Liver (tissue), 9 donors: ENCODE results near the gene MAPK1IP1L. TPM values are rescaled to one million over a fixed set of nuclear protein-coding genes. Genes with fewer than 3 reads are reported as not detected.

ENCODE experiments used
- DNase-seq: peaks from one replicate; pipeline ENCODE4 v3.0.0-alpha.2; 2017; ENCODE audit warnings: low spot score
- H3K27ac ChIP-seq, 2 donors: one replicate each; pipeline ENCODE4 v1.7.0; 2013; ENCODE audit warnings: inconsistent platforms in 2 of 2, low read length in 2 of 2, control low read depth in 1 of 2, low read depth in 1 of 2, mild to moderate bottlenecking in 1 of 2
- H3K27me3 ChIP-seq, 4 donors: one replicate each; pipeline versions ENCODE4 v1.6.1 to v1.7.0; 2013; ENCODE audit warnings: low read length in 3 of 4, inconsistent platforms in 1 of 4, mild to moderate bottlenecking in 1 of 4, moderate library complexity in 1 of 4; ENCODE audit not compliant: control insufficient read depth in 4 of 4, insufficient read depth in 4 of 4
- H3K36me3 ChIP-seq, 4 donors: one replicate each; pipeline versions ENCODE4 v1.6.1 to v1.7.0; 2013; ENCODE audit warnings: low read length in 3 of 4, mild to moderate bottlenecking in 3 of 4, low read depth in 1 of 4, moderate library complexity in 1 of 4; ENCODE audit not compliant: control insufficient read depth in 4 of 4, insufficient read depth in 3 of 4
- H3K4me1 ChIP-seq, 4 donors: one replicate each; pipeline versions ENCODE4 v1.6.1 to v1.7.0; 2013; ENCODE audit warnings: low read length in 3 of 4, mild to moderate bottlenecking in 3 of 4, moderate library complexity in 1 of 4; ENCODE audit not compliant: control insufficient read depth in 4 of 4, insufficient read depth in 4 of 4
- H3K4me3 ChIP-seq, 3 donors: one replicate each; pipeline versions ENCODE4 v1.6.1 to v1.7.0; 2013; ENCODE audit warnings: low read length in 3 of 3, control low read depth in 1 of 3, low read depth in 1 of 3, mild to moderate bottlenecking in 1 of 3
- H3K9ac ChIP-seq, 2 donors: one replicate each; pipeline ENCODE4 v1.7.0; 2013; ENCODE audit warnings: low read length in 2 of 2, mild to moderate bottlenecking in 2 of 2, moderate library complexity in 2 of 2, control low read depth in 1 of 2, low read depth in 1 of 2
- H3K9me3 ChIP-seq, 4 donors: one replicate each; pipeline versions ENCODE4 v1.6.1 to v1.7.0; 2013; ENCODE audit warnings: low read length in 3 of 4; ENCODE audit not compliant: control insufficient read depth in 4 of 4
- EGR1 ChIP-seq, 2 donors: IDR thresholded peaks; 2 replicates each; pipeline ENCODE4 v1.6.1; 2016 to 2018; ENCODE audit warnings: antibody characterized with exemption in 2 of 2, low read depth in 2 of 2
- FOXA1 ChIP-seq: IDR thresholded peaks from 2 replicates; pipeline ENCODE4 v1.6.1; 2016; ENCODE audit warnings: antibody characterized with exemption
- FOXA2 ChIP-seq: IDR thresholded peaks from 2 replicates; pipeline ENCODE4 v1.6.1; 2016; ENCODE audit warnings: antibody characterized with exemption
- GABPA ChIP-seq, 2 donors: IDR thresholded peaks in 1 of 2; conservative IDR thresholded peaks in 1 of 2; 2 replicates each; pipeline ENCODE4 v1.6.1; 2016; ENCODE audit warnings: antibody characterized with exemption in 2 of 2, mild to moderate bottlenecking in 1 of 2, moderate library complexity in 1 of 2
- HNF4A ChIP-seq, 2 donors: conservative IDR thresholded peaks; 2 replicates each; pipeline ENCODE4 v1.6.1; 2016; ENCODE audit warnings: antibody characterized with exemption in 2 of 2, mild to moderate bottlenecking in 2 of 2
- HNF4G ChIP-seq: IDR thresholded peaks from 2 replicates; pipeline ENCODE4 v1.6.1; 2016; ENCODE audit warnings: antibody characterized with exemption
- JUND ChIP-seq, 2 donors: IDR thresholded peaks; 2 replicates each; pipeline ENCODE4 v1.6.1; 2016; ENCODE audit warnings: antibody characterized with exemption in 2 of 2
- NR2F2 ChIP-seq: IDR thresholded peaks from 2 replicates; pipeline ENCODE4 v1.6.1; 2016; ENCODE audit warnings: antibody characterized with exemption
- RAD21 ChIP-seq, 2 donors: IDR thresholded peaks; 2 replicates each; pipeline ENCODE4 v1.6.1; 2016; ENCODE audit warnings: antibody characterized with exemption in 2 of 2, mild to moderate bottlenecking in 2 of 2
- RXRA ChIP-seq, 2 donors: IDR thresholded peaks; 2 replicates each; pipeline ENCODE4 v1.6.1; 2017 to 2018; ENCODE audit warnings: antibody characterized with exemption in 2 of 2, mild to moderate bottlenecking in 1 of 2
- SP1 ChIP-seq: IDR thresholded peaks from 2 replicates; pipeline ENCODE4 v1.6.1; 2018; ENCODE audit warnings: antibody characterized with exemption, mild to moderate bottlenecking
- TAF1 ChIP-seq: conservative IDR thresholded peaks from 2 replicates; pipeline ENCODE4 v1.6.1; 2016; ENCODE audit warnings: antibody characterized with exemption, mild to moderate bottlenecking
- YY1 ChIP-seq: IDR thresholded peaks from 2 replicates; pipeline ENCODE4 v1.6.1; 2016; ENCODE audit warnings: antibody characterized with exemption, mild to moderate bottlenecking
- WGBS: extraction: QIAGEN DNeasy Blood & Tissue Kit; methylation state at CpG from one replicate; pipeline ENCODE4 v1.1.7; 2013; 5-methylcytosine and 5-hydroxymethylcytosine counted together
- polyA plus RNA-seq, 2 donors: library from polyadenylated mRNA; stranded (reverse) in 1 of 2; unstranded in 1 of 2; fragments of 200-250 nt in 1 of 2; fragments of >200 nt in 1 of 2; fragmentation: Nextera tagmentation in 1 of 2; extraction: Ambion mirVana in 1 of 2; gene quantifications; one replicate each; pipeline versions ENCODE4 v1.2.1 to v1.2.3, GENCODE V29; 2013 to 2015
- total RNA-seq, 2 donors: library from RNA; depleted of rRNA; stranded (reverse); fragments of >200 nt; gene quantifications; one replicate each; pipeline ENCODE4 v1.2.3, GENCODE V29; 2014
- TF ChIP-seq, protein P1 (sequence below): IDR thresholded peaks from 2 replicates; pipeline ENCODE4 v1.6.1; 2016; ENCODE audit warnings: antibody characterized with exemption
- TF ChIP-seq, protein P2 (sequence below): IDR thresholded peaks from 2 replicates; pipeline ENCODE4 v1.6.1; 2016; ENCODE audit warnings: antibody characterized with exemption
- TF ChIP-seq, protein P3 (sequence below): IDR thresholded peaks from 2 replicates; pipeline ENCODE4 v1.6.1; 2016; ENCODE audit warnings: antibody characterized with exemption, mild to moderate bottlenecking
- TF ChIP-seq, protein P4 (sequence below): fragments of 150-350 bp; IDR thresholded peaks from 2 replicates; pipeline ENCODE4 v1.5.1; 2017; ENCODE audit warnings: improper control_type of control experiment, low read depth, low read length; ENCODE audit not compliant: missing input control
- TF ChIP-seq, protein P5 (sequence below): IDR thresholded peaks from 2 replicates; pipeline ENCODE4 v1.6.1; 2016; ENCODE audit warnings: antibody characterized with exemption
- donor health status: healthy.
- donor health status: healthy.
- donor health status: healthy.
- donor health status: healthy.
- donor health status: healthy.

Gene MAPK1IP1L
- total and polyA plus RNA-seq, 4 donors, result 11.8 to 25.2 (median 17.7) TPM

DNA sequence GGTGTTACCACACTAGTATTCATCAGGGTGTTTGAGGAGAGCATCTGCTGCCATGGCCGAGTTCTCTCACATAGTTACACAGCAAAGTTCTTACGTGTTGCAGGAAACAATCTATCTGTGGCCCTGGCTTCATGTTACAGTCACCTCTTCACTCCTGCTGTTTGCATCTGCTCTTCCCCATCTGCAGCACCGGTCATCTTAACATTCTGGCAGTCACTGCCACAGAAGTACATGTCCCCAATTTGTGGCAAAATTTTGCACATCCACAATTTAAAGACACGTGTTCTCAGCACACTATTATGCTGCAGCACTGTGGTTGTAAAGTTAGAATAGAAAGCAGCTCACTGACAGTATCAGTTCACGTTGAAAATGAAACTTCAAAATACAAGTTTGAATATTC lies 23.2 kb downstream of the MAPK1IP1L start:
- DNase-seq, result no peak
- Histone ChIP-seq H3K9ac (no peak overlapping the region), H3K4me1 (no peaks in the 10 kb centered on the region), H3K4me3 (no peak overlapping the region), H3K36me3 (no peaks in the 10 kb centered on the region), H3K27ac (no peak overlapping the region), H3K9me3 (no peaks in the 10 kb centered on the region), H3K27me3 (no peaks in the 10 kb centered on the region)
- 32% methylated on average over 5 of the region's 5 CpGs for WGBS
- TF ChIP-seq GABPA (IDR thresholded peaks at IDR 0.05 in 1 of 2, conservative IDR thresholded peaks at IDR 0.05 in 1 of 2) (no peak), FOXA1 (no peak), TAF1 (no peak), FOXA2 (no peak), NR2F2 (no peak), YY1 (no peak), EGR1 (IDR thresholded peaks at IDR 0.05; ENCODE audit: low read depth in 2 of 2) (no peak), RXRA (IDR thresholded peaks at IDR 0.05) (no peak), SP1 (no peak), RAD21 (IDR thresholded peaks at IDR 0.05) (no peak), HNF4A (conservative IDR thresholded peaks at IDR 0.05) (no peak), HNF4G (no peak), JUND (IDR thresholded peaks at IDR 0.05) (no peak)
- TF ChIP-seq, protein P1, sequence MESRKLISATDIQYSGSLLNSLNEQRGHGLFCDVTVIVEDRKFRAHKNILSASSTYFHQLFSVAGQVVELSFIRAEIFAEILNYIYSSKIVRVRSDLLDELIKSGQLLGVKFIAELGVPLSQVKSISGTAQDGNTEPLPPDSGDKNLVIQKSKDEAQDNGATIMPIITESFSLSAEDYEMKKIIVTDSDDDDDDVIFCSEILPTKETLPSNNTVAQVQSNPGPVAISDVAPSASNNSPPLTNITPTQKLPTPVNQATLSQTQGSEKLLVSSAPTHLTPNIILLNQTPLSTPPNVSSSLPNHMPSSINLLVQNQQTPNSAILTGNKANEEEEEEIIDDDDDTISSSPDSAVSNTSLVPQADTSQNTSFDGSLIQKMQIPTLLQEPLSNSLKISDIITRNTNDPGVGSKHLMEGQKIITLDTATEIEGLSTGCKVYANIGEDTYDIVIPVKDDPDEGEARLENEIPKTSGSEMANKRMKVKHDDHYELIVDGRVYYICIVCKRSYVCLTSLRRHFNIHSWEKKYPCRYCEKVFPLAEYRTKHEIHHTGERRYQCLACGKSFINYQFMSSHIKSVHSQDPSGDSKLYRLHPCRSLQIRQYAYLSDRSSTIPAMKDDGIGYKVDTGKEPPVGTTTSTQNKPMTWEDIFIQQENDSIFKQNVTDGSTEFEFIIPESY, result no peak
- TF ChIP-seq, protein P2, sequence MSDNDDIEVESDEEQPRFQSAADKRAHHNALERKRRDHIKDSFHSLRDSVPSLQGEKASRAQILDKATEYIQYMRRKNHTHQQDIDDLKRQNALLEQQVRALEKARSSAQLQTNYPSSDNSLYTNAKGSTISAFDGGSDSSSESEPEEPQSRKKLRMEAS, result no peak
- TF ChIP-seq, protein P3, sequence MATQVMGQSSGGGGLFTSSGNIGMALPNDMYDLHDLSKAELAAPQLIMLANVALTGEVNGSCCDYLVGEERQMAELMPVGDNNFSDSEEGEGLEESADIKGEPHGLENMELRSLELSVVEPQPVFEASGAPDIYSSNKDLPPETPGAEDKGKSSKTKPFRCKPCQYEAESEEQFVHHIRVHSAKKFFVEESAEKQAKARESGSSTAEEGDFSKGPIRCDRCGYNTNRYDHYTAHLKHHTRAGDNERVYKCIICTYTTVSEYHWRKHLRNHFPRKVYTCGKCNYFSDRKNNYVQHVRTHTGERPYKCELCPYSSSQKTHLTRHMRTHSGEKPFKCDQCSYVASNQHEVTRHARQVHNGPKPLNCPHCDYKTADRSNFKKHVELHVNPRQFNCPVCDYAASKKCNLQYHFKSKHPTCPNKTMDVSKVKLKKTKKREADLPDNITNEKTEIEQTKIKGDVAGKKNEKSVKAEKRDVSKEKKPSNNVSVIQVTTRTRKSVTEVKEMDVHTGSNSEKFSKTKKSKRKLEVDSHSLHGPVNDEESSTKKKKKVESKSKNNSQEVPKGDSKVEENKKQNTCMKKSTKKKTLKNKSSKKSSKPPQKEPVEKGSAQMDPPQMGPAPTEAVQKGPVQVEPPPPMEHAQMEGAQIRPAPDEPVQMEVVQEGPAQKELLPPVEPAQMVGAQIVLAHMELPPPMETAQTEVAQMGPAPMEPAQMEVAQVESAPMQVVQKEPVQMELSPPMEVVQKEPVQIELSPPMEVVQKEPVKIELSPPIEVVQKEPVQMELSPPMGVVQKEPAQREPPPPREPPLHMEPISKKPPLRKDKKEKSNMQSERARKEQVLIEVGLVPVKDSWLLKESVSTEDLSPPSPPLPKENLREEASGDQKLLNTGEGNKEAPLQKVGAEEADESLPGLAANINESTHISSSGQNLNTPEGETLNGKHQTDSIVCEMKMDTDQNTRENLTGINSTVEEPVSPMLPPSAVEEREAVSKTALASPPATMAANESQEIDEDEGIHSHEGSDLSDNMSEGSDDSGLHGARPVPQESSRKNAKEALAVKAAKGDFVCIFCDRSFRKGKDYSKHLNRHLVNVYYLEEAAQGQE, result no peak
- TF ChIP-seq, protein P4, sequence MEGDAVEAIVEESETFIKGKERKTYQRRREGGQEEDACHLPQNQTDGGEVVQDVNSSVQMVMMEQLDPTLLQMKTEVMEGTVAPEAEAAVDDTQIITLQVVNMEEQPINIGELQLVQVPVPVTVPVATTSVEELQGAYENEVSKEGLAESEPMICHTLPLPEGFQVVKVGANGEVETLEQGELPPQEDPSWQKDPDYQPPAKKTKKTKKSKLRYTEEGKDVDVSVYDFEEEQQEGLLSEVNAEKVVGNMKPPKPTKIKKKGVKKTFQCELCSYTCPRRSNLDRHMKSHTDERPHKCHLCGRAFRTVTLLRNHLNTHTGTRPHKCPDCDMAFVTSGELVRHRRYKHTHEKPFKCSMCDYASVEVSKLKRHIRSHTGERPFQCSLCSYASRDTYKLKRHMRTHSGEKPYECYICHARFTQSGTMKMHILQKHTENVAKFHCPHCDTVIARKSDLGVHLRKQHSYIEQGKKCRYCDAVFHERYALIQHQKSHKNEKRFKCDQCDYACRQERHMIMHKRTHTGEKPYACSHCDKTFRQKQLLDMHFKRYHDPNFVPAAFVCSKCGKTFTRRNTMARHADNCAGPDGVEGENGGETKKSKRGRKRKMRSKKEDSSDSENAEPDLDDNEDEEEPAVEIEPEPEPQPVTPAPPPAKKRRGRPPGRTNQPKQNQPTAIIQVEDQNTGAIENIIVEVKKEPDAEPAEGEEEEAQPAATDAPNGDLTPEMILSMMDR, result no peak
- TF ChIP-seq, protein P5, sequence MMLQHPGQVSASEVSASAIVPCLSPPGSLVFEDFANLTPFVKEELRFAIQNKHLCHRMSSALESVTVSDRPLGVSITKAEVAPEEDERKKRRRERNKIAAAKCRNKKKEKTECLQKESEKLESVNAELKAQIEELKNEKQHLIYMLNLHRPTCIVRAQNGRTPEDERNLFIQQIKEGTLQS, result no peak
